NCI-H446 (cell line): ENCODE results near the gene CASTOR2.
"Not testable (repeated sequence)": the region's sequence is repeated elsewhere in the genome, so short reads cannot be mapped to it uniquely, and the experiment has no call there.

Source experiments
- DNase-seq, 2 experiments: peaks; one replicate each; lab custom pipeline; 2025; lab: John Stamatoyannopoulos, UW

The CASTOR2 gene

GRCh38 chr7:74994869-74995543, 30.5 kb downstream of the CASTOR2 start:
- DNase-seq: not testable (repeated sequence)

- DNase-seq: not testable (repeated sequence)
These were observed 31.9 kb downstream of the CASTOR2 start for GRCh38 chr7:74996361-74996760.

- DNase-seq: not testable (repeated sequence)
These were observed 33.3 kb downstream of the CASTOR2 start for GRCh38 chr7:74997811-74998210.

DNA sequence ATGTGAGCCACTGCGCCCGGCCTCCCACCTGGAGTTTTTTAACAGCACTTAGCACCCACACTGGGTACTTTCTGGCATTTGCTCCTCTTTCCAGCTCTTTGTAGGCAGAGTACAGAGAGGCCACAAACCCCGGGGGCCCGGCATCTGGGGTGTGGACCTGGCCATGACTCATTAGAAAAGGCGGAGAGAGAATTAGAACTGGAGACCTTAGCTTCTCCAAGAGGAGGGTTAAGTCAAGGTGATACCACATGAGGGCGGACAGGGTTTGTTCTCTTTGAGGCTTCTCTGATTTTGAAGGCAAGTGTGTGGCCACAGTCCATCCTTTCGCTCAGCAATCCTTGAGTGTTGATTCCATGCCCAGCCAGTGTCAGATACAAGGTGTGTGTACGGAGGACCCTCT, 36.9 kb downstream of the CASTOR2 start:
- not testable (repeated sequence) for DNase-seq

GRCh38 chr7:75010036-75010435, 45.5 kb downstream of the CASTOR2 start:
- no peak for DNase-seq

- DNase-seq: no peak
These were observed 53.3 kb downstream of the CASTOR2 start for GRCh38 chr7:75017832-75018231.

DNA sequence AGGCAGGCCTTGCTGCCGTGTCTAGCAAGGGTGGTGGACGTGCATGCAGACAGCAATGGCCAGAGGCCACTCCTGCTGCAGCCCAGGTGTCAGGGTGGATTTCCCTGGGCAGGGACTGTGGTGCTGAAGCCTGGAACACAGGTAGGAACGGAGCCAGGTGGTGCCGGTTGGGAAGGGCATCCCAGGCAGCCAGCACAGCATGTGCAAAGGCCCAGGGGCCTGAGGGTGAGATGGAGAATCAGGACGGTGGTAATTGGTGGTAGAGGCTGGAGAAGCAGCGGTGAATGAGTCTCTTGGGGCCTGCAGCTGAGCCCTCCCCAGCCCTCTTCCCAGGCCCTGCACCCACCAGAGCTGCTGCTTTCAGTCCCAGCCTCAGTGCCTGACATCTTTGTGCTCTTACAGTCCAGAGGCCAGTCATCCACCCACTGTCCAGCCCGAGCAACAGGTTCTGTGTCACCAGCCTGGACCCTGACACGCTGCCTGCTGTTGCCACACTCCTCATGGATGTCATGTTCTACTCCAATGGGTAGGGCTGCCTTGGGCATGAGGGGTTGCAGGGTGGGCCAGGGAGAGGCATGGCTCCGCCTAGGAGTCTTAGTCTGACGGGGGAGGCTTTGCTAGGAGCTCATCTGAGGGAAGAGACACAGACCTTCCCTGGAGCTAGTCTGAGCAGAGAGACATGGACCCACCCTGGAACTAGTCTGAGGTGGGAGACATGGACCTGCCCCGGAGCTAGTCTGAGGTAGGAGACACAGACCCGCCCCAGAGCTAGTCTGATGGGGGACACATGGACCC, 54.3 kb downstream of the CASTOR2 start:
- DNase-seq: no peak

DNA sequence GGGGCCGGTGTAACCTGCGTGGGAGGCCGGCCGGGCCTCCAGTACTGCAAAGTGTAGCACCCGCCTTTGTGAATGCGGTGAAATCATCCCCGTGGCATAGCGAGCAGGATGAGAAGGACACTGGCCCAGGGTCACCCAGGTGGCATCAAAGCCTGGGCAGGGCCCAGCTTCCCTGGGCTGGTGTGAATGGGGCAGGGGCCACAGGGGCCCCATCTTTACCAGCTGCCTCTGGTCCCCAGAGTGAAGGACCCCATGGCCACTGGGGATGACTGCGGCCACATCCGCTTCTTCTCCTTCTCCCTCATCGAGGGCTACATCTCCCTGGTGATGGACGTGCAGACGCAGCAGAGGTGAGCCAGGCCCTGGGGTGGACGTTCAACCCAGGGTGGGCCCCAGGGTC, 55.3 kb downstream of the CASTOR2 start:
- DNase-seq: no peak

DNA sequence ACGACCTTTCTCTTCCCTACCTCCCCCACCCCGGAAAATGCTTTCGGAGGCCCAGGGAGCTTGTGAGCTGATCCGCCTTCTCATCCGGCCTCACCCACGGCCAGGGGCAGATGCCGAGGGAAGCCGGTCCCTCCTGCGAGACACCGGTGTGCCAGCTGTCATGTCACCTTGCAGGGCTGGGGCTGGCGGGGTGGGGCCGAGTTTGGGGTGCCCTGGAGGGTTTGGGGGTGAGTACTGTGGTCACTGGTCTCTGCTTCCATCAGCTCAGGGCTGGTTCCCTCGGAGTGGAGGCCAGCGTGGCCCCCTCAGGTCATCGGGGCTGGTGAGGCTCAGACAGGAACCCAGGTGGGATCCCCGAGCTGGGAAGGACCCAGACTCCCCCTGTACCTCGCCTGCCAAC, 60.4 kb downstream of the CASTOR2 start:
- DNase-seq: no peak

- no peak for DNase-seq
These were observed 63.8 kb downstream of the CASTOR2 start for GRCh38 chr7:75028299-75028698.

- no peak for DNase-seq
These were observed 68.6 kb downstream of the CASTOR2 start for GRCh38 chr7:75033064-75033463.

DNA sequence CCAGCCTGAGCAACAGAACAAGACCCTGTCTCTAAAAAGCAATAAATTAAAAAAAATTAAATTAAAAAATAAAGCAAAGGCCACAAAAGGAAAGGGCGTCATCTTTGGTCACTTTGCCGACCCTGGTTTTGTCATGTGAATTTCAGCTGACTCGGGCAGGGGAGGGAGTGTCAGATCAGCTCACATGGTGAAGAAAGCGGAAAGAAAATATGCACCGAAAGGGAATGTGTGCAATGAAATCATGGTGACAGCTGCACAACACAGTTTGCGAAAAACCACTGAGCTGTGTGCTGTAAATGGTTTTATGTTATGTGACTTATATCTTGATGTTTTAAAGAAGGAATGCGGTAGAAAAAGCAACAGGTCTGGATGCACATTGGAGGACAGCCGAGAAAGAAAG, 69.3 kb downstream of the CASTOR2 start:
- DNase-seq: no peak

- no peak for DNase-seq
These were observed 74.0 kb downstream of the CASTOR2 start for GRCh38 chr7:75038508-75038907.

- DNase-seq: no peak
These were observed 74.7 kb downstream of the CASTOR2 start for GRCh38 chr7:75039166-75039565.

- DNase-seq: no peak
These were observed 75.2 kb downstream of the CASTOR2 start for GRCh38 chr7:75039709-75040108.

DNA sequence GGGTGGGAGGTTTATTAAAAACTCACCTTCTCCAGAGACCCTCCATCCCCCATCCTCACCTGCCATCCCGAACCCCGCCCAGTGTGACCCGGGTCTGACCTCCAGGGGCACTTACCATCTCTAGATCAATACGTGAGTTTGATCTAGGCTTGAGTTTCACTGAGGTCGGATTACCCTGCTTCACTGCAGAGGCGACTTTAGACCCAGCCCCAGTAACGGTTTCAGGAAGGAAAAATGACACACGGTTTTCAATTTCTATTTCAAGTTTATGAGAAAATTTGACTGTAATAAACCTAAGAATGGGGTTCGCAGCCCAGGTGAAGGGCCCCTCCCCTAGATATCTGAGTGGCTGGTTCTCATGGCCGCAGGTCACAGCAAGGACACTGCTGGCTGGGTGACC, 76.0 kb downstream of the CASTOR2 start:
- DNase-seq: no peak

GRCh38 chr7:75042286-75042685, 77.8 kb downstream of the CASTOR2 start:
- no peak for DNase-seq

DNA sequence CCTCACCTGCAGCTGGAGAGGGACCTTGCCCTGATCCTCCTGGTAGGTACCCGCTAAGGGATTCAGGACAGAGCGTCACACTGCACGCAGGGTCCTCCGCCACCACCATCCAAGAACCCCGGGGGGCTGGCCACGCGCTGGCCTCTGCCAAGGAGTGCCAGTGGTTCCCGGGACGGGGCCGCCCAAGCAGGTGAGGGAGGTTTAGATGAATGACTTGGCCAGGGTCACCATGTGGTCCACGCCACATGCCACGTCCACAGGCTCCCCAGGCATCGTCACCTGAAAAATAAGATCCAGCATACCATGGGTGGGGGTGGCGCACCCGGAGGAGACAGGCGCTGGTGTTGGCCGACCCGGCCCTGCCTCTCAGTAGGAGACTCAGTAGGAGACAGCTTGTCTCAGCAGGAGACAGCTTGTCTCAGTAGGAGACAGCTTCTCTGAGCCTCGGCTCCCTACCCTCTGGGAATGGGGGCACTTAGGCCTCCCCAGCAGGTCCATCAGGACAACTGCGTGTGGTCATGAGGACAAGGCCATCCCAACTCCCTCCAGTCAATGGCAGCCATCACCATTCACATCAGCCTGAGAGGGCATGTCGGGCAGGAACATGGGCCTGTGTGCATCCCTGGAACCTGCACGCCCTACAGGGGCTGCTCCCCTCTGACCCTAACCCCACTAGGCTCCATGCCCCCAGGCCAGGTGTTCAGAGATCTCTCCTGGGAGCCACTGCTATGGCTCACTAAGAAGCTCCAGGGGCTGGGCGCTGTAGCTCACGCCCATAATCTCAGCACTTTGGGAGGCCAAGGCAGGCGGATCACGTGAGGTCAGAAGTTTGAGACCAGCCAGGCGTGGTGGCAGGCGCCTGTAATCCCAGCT, 78.6 kb downstream of the CASTOR2 start:
- DNase-seq: no peak

DNA sequence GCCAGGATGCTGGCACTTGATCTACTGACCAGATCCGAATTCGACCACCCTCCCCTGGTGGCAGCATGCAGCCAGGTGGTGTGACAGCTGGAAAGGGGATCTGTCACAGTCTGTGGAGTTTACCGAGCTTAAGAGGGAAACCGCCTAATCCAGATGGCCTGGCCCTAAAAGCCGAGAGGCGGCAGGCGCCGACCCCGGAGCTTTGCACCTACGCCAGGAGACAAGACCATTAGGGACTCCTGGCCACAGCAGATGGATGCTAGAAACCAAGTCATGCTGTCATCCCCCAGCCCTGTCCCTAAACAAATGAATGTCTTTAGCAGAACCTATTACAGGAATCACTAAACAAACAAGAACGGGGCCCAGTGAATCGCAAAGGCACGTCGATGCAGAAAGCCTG, 81.4 kb downstream of the CASTOR2 start:
- DNase-seq: no peak

- DNase-seq: no peak
These were observed 84.2 kb downstream of the CASTOR2 start for GRCh38 chr7:75048435-75049379.

DNA sequence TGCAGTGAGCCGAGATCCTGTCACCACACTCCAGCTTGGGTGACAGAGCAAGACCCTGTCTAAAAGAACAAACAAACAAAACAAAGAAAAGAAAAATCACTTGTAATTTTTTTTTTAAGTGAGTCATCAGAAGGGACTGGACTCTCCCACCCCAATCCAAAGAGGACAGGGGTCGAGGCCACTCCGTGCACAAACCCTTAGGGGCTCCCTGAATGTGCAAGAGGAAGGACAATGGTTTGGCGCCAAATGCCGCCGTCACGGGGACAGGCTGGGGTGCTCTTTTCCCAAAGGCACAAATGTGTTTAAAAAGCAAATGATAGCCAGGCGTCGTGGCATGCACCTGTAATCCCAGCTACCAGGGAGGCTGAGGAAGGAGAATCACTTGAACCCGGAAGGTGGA, 85.3 kb downstream of the CASTOR2 start:
- no peak for DNase-seq
